Inferior parietal cortex (tissue), 1 donor: ENCODE results near the gene TMEM18.

Experiments
- DNase-seq: peaks from one replicate; pipeline ENCODE4 v3.0.0-alpha.2; 2016; ENCODE audit errors: extremely low spot score

The TMEM18 gene

DNA sequence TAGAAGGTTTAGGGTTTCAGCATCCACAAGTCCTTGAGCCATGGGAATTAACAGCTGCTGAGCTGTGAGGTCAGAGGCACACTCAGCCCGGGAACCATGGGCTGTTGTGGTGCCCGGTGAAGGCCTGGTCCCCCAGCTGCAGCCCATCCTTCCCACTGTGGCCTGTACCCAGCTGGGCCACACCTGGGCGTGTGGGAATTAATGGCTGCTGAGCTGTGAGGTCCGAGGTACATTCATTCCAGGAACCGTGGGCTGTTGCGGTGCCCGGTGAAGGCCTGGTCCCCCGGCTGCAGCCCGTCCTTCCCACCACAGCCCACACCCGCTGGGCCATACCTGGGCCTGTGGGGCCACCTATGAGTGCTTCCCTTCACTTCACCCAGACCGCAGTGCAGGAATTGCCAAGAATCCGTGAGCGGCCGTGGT is 25.2 kb downstream of the TMEM18 start:
- no peak for DNase-seq

DNA sequence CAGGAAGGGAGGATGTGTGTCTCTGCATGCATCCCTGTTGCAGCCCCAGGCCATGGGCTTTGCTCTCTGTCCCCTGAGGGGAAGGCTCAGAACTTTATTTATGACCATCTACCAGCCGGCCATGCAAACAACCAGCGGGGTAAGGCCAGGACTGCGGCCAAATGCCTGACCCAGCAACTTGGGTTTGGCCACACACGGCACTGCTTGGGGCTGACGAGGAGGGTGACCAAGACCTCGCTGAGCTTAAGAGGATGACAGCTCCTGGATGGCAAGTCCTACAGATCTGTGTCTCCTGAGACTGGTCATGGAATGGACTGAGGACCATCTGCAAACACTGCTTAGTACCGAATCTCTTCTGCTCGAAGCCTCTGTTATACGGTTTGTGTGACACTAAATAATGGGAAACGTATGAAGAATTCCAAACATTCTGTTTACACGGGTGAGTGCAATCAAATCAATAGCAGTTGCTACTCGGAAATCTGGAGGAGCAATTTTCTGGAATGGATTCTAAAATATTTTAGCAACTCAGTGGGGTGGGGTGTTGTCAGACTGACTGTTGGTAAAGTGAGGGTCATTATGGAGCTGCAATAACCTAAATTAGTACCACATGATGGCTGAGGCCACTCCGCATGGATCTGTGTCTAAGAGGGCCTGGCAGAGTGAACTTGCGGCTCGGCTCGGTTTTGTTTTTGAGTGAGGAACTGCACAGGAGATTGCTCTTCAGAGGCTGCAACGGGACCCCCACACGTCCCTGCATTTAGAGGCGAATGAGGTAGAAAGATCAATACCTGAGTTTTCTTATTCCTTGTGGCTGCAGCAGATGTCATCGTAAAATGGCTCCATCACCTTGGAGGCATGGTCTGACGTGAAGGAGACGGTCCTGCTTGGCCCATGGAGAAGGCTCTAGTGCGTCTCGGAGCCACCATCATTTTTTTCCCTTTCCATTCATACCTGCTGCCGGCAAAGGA is 26.6 kb downstream of the TMEM18 start:
- no peak for DNase-seq

DNA sequence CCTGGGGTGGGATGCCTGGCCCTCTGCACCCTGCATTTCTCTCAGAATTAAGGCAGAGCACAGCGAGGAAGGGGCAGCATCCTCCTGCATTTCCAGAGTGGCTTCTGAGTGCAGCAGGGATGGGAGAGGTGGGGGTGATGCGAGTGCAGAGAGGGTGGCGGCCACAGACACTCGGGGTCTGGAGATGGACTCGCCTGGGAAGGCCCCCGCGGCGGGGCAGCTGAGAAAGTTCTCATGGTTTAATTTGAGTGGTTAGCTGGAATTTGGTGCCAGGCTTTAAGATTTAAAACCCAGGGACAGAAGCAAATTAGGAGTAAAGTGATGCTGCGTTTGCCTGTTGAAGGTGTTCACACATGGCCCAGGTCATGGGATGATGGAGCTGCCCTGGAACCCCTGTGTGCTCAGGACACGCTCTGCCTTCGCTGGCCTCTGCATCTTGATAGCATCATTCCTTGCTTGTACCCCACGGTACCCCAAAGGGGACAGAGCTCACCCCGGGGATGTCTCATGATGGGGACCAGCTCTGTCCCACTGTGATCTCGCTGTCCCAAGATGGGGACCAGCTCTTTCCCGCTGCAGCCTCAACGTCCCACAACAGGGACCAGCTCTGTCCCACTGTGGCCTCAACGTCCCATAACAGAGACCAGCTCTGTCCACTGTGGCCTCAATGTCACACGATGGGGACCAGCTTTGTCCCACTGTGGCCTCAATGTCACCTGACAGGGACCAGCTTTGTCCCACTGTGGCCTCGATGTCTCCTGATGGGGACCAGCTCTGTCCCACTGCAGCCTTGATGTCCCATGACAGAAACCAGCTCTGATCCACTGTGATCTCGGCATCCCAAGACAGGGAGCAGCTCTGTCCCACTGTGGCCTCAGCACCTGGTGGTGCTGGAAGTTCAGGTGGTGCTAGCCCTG is 27.5 kb downstream of the TMEM18 start:
- no peak for DNase-seq

DNA sequence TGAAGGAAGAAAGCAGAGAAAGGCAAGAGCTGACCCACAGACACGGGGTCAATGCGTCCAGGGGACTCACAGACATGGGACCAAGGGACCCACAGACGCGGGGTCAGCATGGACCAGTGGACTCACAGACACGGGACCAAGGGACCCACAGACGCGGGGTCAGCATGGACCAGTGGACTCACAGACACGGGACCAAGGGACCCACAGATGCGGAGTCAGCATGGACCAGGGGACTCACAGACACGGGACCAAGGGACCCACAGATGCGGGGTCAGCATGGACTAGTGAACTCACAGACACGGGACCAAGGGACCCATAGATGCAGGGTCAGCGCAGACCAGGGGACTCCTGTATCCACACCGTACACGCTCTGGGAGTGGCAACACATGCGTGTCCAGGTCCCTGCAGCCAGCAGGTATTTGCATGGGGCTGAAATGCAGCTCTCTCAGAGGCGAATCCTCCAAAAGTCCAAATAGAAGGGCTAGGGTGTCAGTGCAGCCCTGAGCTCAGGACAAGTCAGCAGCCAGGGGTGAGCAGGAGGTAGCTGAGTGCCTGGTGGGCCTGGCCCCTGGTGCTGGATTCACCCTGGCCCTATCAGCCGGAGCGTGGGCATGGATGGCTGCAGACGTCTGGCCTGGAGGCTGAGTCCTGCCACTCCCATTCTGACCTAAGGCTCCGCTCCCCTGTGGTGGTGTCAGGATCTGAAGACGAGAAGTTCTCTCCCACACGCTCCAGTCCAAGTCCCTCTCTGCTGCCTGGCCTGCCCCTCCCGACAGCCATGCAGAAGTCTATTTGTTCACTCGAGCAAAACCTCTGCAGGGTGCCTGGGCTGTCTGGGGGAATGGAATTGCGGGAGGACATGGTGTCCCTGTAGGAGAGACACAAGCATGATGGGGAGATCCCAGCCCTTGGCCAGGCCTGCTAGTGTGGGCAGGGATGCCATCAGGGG is 28.5 kb downstream of the TMEM18 start:
- no peak for DNase-seq

DNA sequence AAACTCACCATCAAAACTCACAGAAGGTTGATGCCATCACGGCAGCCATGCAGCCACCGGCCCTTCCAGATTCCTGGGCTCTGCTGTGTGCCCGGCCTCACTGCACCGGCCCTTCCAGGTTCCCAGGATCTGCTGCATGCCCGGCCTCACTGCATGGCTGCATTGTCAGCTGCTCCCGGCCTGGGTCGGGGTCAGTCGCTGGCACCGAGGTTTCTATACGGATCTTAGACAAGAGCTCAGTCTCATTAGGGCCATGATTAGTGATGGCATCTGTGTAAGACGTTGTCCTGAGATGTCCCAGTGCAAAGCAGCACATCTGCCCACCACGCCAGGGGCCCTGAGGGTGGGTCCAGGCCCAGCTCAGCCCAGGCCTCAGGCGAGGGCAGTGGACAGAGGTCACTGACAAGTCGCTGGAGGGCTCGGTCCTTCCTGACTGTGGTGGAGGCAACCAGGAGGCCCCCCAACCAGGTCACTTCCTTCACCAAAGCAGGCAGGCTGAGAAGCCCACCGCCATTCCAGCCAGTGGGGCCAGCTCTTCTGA is 29.4 kb downstream of the TMEM18 start:
- no peak for DNase-seq

DNA sequence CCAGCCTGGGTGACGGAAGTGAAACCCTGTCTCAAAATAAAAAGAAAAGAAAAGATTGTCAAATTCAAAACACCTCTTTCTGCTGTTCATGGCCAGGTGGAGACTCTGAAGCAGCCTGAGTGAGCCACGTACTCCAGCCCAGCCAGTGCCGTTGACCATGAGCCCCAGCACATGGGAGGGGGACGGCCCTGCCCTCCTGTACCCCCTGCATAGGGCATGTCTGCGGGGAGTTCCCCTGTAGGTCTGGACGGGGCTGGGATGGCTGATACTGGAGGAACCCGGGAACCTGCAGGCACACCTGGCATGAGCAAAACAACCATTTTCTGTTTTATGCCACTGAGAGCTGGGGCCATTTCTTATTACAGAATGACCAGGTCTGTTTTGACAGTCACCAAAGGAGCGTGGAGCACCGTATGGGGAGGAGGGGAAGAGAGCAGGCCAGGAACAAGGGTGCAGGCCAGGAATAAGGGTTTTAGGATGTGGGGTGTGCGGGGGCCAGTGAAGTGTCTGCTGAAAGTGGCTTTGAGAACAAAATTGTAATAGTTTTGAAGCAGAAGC is 30.1 kb downstream of the TMEM18 start:
- DNase-seq = no peak

DNA sequence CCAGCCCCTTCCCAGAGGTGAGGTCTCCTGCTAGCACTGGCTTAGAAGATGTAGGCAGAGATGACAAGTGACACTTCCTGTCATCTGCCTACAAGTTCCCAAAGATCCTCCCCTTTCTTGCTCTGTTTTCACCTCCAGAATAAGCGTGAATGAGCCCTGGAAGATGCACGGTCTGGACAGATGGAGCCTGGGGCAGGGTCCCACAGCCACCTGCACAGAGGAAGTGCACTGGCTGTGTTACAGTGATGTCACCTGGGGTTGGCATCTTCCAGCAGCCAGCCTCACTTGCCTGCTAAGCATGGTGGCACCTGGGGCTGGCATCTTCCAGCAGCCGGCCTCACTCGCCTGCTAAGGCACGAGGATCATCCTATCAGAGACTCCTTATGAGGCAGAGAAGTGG is 32.3 kb downstream of the TMEM18 start:
- no peak for DNase-seq

DNA sequence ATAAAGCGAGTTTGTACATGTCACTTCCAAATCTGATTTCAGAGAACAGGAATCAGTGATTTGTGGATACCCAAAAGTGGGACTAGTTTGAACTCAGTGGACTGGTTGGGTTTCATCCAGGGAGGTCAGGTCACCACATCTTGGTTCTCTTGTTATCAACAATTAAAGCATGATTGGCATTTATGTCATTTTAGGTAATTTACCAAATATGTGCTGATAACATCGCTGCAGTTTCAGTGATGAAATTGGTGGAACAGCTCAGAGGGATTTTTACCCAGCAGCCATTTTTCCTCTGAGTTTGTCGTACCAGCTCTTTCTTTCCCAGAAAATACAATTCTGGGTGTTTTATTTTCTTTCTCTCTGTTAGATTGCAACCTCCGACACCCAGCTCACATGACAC is 33.4 kb downstream of the TMEM18 start:
- no peak for DNase-seq

DNA sequence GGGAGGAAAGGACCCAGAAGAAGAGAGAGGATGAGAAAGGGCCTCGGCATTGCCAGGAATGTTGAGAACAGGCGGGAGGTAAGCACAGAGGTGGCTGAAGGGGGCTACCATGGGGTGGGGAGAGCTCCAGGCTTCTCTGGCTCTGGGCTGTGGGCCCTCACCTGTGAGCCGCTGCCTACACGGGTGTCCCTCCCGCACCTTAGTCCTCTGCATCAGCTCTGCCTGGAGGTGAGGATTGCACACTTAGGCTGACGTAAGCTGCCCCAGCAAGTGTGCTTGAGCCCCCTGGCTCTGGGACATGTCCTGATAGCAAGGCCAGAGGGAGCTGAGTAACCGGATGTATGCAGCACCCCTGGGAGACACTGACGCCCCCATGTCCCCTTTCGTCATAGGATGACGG is 33.9 kb downstream of the TMEM18 start:
- DNase-seq = no peak

DNA sequence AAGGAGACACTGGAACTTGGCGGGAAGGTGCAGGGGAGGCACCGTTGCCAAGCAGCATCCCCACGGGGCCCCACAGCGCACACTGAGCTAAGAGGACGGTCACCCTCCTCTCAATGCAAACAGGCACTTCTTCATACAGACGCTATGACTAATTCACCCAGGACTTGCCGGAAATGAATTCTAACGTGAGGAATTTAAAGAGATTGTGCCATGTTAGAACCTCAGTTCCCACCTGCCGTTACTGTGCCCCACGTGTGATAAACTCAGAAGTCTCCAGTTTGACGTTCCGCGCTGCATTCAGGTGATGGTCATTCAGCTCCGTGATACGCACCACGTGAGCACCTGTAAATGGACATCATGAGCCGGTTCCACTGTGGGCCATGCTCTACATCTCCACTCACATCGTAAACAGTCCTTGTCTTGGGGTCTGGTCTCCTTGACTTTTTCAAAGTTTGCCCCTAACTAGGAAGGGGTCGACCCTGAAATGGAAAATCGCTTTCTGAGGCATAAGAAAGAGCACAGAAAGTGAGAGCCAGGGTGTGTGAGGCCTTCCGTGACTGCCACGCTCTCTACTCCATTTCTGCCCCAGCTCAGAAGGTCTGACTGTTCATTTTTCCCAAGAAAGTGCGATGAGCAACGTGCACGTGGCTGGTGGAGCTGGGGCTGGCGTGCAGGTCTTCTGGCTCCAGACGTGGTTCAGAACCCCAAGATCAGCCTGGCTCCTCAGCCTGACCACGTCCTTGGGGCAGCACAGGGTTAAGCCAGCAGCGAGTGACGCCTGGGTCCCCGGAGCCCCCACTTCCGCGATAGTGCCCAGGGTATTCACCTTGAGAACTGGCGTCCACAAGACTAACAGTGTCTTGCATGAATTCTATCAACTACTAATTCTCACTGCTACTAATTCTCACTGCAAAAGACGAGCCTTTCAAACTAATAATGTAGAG is 35.1 kb downstream of the TMEM18 start:
- DNase-seq = no peak

DNA sequence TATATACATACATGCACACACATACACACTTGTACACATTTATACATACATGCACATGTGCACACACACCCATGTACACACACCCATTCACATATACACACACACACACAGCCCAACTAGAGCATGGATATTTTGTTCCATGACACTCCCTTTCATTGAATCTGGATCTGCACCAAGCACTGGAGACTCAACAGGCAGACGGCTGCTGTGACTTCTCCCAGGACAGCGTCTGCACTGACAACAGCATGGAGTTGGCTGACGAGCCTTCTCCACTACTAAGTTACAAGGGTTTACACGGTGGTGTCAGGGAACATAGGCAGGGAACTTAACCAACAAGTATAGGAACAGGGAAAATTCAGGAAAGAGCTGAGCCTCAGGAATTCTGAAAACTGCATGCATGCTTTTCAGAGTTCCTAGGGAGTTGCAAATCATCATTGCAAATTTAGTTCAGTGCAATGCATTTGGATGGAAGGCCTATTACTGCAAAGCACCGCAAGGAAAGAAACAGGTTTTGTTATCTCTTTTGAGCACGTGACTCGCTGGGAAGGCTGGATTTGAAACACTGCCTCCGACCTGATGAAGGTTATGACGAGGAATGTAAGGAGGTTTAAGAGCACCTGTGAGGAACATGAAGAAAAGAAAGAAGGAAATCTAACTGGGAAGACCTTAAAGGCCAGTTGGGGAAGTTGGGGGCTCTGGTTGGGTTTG is 35.9 kb downstream of the TMEM18 start:
- no peak for DNase-seq

DNA sequence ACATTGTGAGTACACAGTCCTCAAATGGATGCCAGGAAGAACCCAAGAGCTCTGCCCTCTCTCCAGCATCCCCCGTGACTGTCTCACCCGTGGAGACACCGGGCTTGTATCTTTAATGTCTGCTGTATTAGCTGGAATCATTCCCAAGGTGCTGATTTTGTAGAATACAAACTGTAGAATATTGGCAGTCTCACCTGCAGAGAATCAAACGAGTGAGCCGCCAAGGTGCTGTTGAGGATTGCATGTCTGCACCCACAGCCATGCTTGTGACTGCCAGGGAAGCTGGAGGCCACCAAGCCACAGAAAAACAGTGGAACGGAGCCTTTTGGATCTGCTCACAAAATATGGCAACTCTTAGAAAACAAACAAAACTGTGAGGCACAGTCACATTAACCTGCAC is 37.5 kb downstream of the TMEM18 start:
- DNase-seq = no peak

DNA sequence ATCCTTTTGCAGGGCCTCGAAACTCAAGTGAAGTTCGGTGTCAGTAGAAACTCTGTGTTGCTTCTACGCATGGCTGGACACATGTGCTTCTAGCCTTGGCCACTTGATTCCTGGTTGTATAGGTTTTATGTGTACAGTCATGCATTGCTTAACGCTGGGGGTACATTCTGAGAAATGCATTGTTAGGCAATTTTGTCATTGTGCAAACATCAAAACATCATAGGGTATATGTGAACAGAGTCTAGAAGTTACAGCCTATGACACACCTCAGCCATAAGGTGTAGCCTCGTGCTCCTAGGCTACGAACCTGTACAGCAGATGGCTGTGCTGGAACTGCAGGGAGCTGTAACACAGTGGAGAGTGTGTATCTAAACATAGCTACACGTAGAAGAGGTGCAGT is 39.4 kb downstream of the TMEM18 start:
- DNase-seq = no peak

DNA sequence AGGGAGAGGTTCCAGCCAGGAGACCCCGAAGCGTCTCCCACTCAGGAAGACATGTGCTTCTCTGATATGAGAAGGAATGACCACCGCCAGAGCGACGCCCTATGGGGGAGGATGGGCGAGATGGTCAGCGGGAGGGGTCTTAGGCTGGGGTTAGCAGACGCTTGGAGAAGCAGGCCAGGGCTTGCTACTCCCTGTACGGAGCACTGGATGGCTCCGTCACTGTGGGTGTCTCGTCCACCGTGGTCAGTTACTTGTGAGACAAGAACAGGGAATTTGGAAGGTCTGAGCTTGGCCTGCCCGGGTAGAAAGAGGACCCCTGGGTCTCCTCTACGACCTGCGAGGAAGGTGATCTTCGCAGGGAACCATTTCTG is 39.8 kb downstream of the TMEM18 start:
- no peak for DNase-seq

DNA sequence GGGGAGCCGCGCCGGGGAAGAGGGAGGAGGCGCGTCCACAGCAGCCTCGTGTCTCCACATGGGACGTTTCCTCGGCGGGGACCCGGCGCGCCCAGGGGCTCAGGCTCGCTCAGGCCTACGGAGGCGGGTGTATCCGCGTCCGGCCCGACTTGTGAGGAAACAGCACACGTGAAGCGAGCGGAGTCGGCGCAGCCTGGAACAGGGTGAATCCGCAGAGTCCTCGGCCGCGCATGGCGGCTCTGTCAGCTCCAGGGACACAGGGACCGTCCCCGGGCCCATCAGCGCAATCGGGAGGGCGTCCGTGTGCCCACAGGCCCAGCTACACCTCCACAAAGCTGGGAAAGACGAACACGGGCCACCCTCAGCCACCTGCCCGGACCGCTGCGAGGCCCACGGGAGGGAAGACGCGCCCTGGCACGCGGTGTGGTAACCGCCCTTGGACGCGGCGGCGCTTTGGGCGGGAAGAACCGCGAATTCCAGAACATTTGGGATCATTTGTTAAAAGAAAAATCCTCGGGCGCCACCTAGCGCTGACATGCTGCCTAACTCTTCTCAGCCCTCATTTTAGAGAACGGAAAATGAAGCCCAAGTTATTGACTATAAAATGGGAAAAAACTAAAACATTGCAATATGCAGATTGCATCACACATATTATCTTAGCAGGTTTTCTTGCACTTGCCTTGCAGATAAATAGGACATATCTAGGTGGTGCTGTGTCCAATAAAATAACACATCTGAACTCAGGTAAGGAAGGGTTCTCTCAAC is 40.4 kb downstream of the TMEM18 start:
- peak; percentile 91 for DNase-seq

DNA sequence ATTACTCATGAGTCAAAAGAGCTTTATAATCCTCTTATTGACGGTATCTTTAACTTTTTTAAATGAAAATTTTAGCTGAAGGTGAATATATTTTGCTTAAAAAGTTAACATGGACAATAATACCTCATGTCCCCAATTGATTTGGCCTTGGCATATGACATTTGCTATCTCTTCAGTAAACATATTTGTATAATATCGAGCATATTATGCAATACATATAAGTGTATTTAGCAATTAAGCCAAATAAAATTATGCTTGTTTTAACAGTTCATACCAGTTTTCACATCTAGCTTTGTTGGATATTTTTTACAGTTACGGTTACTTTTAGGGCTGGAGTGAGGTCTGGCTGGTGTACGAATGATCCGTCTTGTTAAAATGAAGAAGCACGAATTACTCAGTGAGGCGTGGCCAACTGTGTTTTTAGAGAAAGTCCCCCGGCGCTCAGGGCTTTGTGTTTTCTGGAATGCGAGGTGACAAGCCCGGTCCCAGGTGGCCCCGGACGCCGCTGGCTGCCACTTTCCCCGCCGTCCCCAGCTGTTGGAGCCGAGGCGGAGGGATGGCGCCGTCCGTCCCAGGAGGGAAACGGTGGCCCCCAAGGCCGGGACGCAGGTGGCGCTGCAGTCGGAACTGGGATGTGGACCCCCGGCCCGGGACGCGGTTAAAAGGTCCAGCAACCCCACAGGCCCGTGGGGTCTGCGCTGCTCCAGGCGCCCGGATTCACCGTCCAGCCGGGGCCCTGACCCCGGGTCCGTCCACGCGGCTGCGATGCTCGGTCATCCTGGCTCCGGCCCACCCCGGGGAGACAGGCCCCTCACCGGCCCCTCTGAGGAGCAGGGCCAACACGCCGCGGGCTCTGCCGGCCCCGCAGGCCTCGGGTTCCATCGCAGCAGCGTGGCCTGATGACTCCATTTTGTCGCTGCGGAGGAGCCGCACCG is 41.3 kb downstream of the TMEM18 start:
- no peak for DNase-seq
